ENCODE measurements around the gene ATP4A.

The ATP4A gene

GRCh38 chr19:35511337-35511736 lies 52.1 kb downstream of the ATP4A start:
- TF ChIP-seq CTCF (IDR thresholded peaks at IDR 0.05; ENCODE audit: low read depth, low read length): no peak
- no peak for DNase-seq (ENCODE audit: extremely low read depth, low read depth)

GRCh38 chr19:35510626-35510964 lies 52.9 kb downstream of the ATP4A start:
- TF ChIP-seq CTCF (IDR thresholded peaks at IDR 0.05; ENCODE audit: low read depth, low read length): no peak
- no peak for DNase-seq (ENCODE audit: extremely low read depth, low read depth)

- peak; percentile 90 for TF ChIP-seq CTCF (IDR thresholded peaks at IDR 0.05; ENCODE audit: low read depth, low read length)
- no peak for DNase-seq (ENCODE audit: extremely low read depth, low read depth)
These were observed 53.4 kb downstream of the ATP4A start for GRCh38 chr19:35509861-35510625.

GRCh38 chr19:35509018-35509652 lies 54.3 kb downstream of the ATP4A start:
- no peak for TF ChIP-seq CTCF (IDR thresholded peaks at IDR 0.05; ENCODE audit: low read depth, low read length)
- DNase-seq (ENCODE audit: extremely low read depth, low read depth): no peak

GRCh38 chr19:35508129-35508528 lies 55.3 kb downstream of the ATP4A start:
- no peak for DNase-seq (ENCODE audit: extremely low read depth, low read depth)
- TF ChIP-seq CTCF (IDR thresholded peaks at IDR 0.05; ENCODE audit: low read depth, low read length): no peak

GRCh38 chr19:35507561-35507960 lies 55.9 kb downstream of the ATP4A start:
- no peak for TF ChIP-seq CTCF (IDR thresholded peaks at IDR 0.05; ENCODE audit: low read depth, low read length)
- DNase-seq (ENCODE audit: extremely low read depth, low read depth): no peak

- DNase-seq (ENCODE audit: extremely low read depth, low read depth): no peak
- TF ChIP-seq CTCF (IDR thresholded peaks at IDR 0.05; ENCODE audit: low read depth, low read length): no peak
These were observed 57.4 kb downstream of the ATP4A start for GRCh38 chr19:35506011-35506410.
